Measurements from ENCODE around the gene BGN. TPM values are rescaled to one million over a fixed set of nuclear protein-coding genes. Genes with fewer than 3 reads are reported as not detected.

BGN gene
- polyA plus RNA-seq, 3 donors: not detected

- H3K27me3 ChIP-seq (ENCODE audit: control insufficient read depth in 2 of 2, insufficient read depth in 2 of 2, low read length in 2 of 2): peaks cover 0 to 8% of the 10 kb centered on the region in 2 donors
- Mint-ChIP-seq H3K4me3 (no peak overlapping the region), H3K36me3 (peaks cover 0 to 7% of the 10 kb centered on the region in 2 donors), H3K27ac (peak overlapping the region in 1 of 7 donors; percentile 25), H3K27me3 (ENCODE audit: low read depth in 3 of 3) (peaks cover 10 to 22% (median 18%) of the 10 kb centered on the region in 3 donors), H3K4me1 (peaks cover 15% of the 10 kb centered on the region), H3K9me3 (peaks cover 0 to 5% (median 2%) of the 10 kb centered on the region in 7 donors)
- H4K20me1 ChIP-seq (ENCODE audit: insufficient read depth, low read length): peaks cover 13% of the 10 kb centered on the region
- H2AFZ ChIP-seq (ENCODE audit: insufficient read depth, low read depth, low read length, poor library complexity, severe bottlenecking): peak overlapping the region; percentile 67
- no peaks in the 10 kb centered on the region for H3K36me3 ChIP-seq (replicated peaks in 1 of 2; ENCODE audit: control insufficient read depth in 1 of 2, insufficient read depth in 2 of 2, low read length in 2 of 2)
- H3K9me3 ChIP-seq (replicated peaks in 1 of 2; ENCODE audit: control insufficient read depth in 1 of 2, insufficient read depth in 1 of 2, low read length in 2 of 2): no peaks in the 10 kb centered on the region
- H3K4me1 ChIP-seq (ENCODE audit: control insufficient read depth in 1 of 2, insufficient read depth in 2 of 2, low read length in 2 of 2): peaks cover 20 to 21% of the 10 kb centered on the region in 2 donors
- TF ChIP-seq CTCF (IDR thresholded peaks at IDR 0.05): no peak
- WGBS (ENCODE audit: insufficient coverage): no CpG with 5 or more reads among the region's 11 CpGs
- H3K4me3 ChIP-seq (replicated peaks in 1 of 3; ENCODE audit: low read depth in 2 of 3, low read length in 3 of 3): no peak overlapping the region
- intact Hi-C loops (cut with micrococcal nuclease): loop anchor here (2.0 to 10.0 kb wide), 5 partner anchors 36 to 641 kb away; partner anchors contain the start of genes CCNQ (in 2 of the 2), CETN2 (in 1 of the 2) and NSDHL (in 1 of the 2)
- DNase-seq: no peak
- peaks cover 26% of the 10 kb centered on the region for H3K79me2 ChIP-seq (ENCODE audit: insufficient read depth, low read length)
- no peak overlapping the region for H3K27ac ChIP-seq (ENCODE audit: low read depth in 1 of 2, low read length in 2 of 2)
- H3K9ac ChIP-seq (ENCODE audit: insufficient read depth, low read length, poor library complexity, severe bottlenecking): no peak overlapping the region
- H3K4me2 ChIP-seq (replicated peaks; ENCODE audit: extremely low read depth, low read length, poor library complexity, severe bottlenecking): no peak overlapping the region
Observed at GRCh38 chrX:153471663-153472280, 23.0 kb upstream of the BGN start.

GRCh38 chrX:153473126-153473525, 21.7 kb upstream of the BGN start:
- Mint-ChIP-seq H3K4me3 (no peak overlapping the region), H3K27ac (peak overlapping the region in 1 of 7 donors; percentile 43), H3K9me3 (peaks cover 0 to 5% (median 2%) of the 10 kb centered on the region in 7 donors), H3K36me3 (no peaks in the 10 kb centered on the region), H3K4me1 (peaks cover 13% of the 10 kb centered on the region), H3K27me3 (ENCODE audit: low read depth in 3 of 3) (peaks cover 10 to 26% (median 23%) of the 10 kb centered on the region in 3 donors)
- Histone ChIP-seq H3K9me3 (replicated peaks in 1 of 2; ENCODE audit: control insufficient read depth in 1 of 2, insufficient read depth in 1 of 2, low read length in 2 of 2) (no peaks in the 10 kb centered on the region), H2AFZ (ENCODE audit: insufficient read depth, low read depth, low read length, poor library complexity, severe bottlenecking) (no peak overlapping the region), H3K79me2 (ENCODE audit: insufficient read depth, low read length) (peaks cover 20% of the 10 kb centered on the region), H3K9ac (ENCODE audit: insufficient read depth, low read length, poor library complexity, severe bottlenecking) (no peak overlapping the region), H3K27ac (ENCODE audit: low read depth in 1 of 2, low read length in 2 of 2) (no peak overlapping the region), H3K4me1 (ENCODE audit: control insufficient read depth in 1 of 2, insufficient read depth in 2 of 2, low read length in 2 of 2) (peaks cover 20 to 21% of the 10 kb centered on the region in 2 donors), H3K4me2 (replicated peaks; ENCODE audit: extremely low read depth, low read length, poor library complexity, severe bottlenecking) (no peak overlapping the region), H3K36me3 (replicated peaks in 1 of 2; ENCODE audit: control insufficient read depth in 1 of 2, insufficient read depth in 2 of 2, low read length in 2 of 2) (no peaks in the 10 kb centered on the region), H3K4me3 (replicated peaks in 1 of 3; ENCODE audit: low read depth in 2 of 3, low read length in 3 of 3) (no peak overlapping the region), H4K20me1 (ENCODE audit: insufficient read depth, low read length) (peaks cover 11% of the 10 kb centered on the region), H3K27me3 (ENCODE audit: control insufficient read depth in 2 of 2, insufficient read depth in 2 of 2, low read length in 2 of 2) (peaks cover 0 to 8% of the 10 kb centered on the region in 2 donors)
- WGBS (ENCODE audit: insufficient coverage): no CpG with 5 or more reads among the region's 10 CpGs
- DNase-seq: no peak
- intact Hi-C loops (cut with micrococcal nuclease): loop anchor here (5.0 to 10.0 kb wide), 3 partner anchors 34 to 518 kb away; partner anchors contain the start of gene CCNQ (in 1 of the 2)
- no peak for TF ChIP-seq CTCF (IDR thresholded peaks at IDR 0.05)

Measured in CD14-positive monocyte (primary cell).